ENCODE results near the gene GIMAP8. TPM values are rescaled to one million over a fixed set of nuclear protein-coding genes. Genes with fewer than 3 reads are reported as not detected.

The GIMAP8 gene
- 164 and 241 TPM in 2 replicates for total RNA-seq

DNA sequence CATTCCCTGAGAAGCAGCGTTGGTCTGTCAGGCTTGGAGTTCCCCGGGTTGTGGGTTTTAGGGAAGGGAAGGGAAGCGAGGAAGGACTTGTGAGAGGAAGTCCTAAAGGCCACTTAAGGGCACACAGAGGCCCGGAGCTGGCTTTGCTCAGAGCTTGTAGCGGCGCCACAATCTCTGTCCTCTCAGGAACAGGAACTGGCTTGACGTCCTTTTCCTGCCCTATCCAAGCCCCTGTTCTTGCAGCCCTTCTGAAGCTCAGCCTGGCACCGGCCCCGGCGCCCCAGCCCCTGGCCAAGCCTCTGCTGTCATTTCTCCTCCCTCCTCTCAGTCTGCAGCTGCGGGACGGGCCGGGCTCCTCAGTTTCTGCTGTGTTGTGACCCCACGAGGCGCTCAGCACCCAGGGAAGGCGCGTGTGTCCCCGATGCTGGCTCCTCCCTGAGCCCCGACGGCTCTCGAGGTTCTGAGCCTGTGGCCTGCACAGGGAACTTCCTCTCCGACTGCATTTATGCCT lies at the start of gene GIMAP8:
Gene GIMAP8 (plus strand): TSS at position 140 of the 511 bp plus-strand sequence. CDS start 16,069 bp downstream, outside the sequence.

DNA sequence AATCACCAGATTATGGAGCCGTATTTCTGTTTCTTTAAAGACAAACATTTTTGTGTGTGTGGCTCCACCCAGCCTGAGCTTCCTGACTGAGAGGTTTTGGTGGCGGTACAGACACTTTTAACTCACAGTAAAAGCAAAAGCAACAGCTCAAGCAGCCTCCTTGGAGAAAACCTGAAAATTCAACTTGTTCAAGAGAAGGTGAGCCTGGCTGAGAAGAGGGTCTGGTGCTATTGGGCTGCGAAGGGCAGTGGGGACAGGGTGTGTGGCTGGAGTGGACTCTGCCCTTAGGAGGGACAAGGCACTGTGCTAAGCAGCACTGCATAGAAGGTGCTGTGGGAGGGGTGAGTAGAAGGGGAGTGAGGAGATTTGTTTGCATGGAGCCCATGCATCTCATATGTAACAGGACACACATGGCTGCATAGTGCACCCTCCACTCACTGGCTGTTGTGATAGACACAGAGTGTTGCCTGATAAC lies 64.4 kb downstream of the GIMAP8 start, which contains the start of gene GIMAP7:
Gene GIMAP7 (plus strand): TSS at position 125 of the 475 bp plus-strand sequence. CDS start 5,103 bp downstream, outside the sequence.

Other genes with a start within 250 kb of the GIMAP8 start
- gene LRRC61, start 127.3 kb upstream of the GIMAP8 start, total RNA-seq: 1.5 and 4.8 TPM in 2 replicates
- gene ACTR3C, start 127.1 kb upstream of the GIMAP8 start, total RNA-seq: 1.7 and 6.7 TPM in 2 replicates
- gene RARRES2, start 109.0 kb upstream of the GIMAP8 start, total RNA-seq: 0.43 and 0.54 TPM in 2 replicates
- 48.3 and 48.4 TPM in 2 replicates for gene REPIN1, start 81.8 kb upstream of the GIMAP8 start, total RNA-seq
- gene ZNF775, start 71.3 kb upstream of the GIMAP8 start, total RNA-seq: 5.8 and 6.1 TPM in 2 replicates
- gene GIMAP7, start 64.2 kb downstream of the GIMAP8 start, total RNA-seq: 107 and 139 TPM in 2 replicates
- 250 and 389 TPM in 2 replicates for gene GIMAP4, start 116.8 kb downstream of the GIMAP8 start, total RNA-seq
- gene GIMAP6, start 181.8 kb downstream of the GIMAP8 start, total RNA-seq: 248 and 292 TPM in 2 replicates
- 33.9 and 42.9 TPM in 2 replicates for gene GIMAP2, start 235.1 kb downstream of the GIMAP8 start, total RNA-seq